K562 (cell line): ENCODE results near the gene EME1. TPM values are rescaled to one million over a fixed set of nuclear protein-coding genes. Genes with fewer than 3 reads are reported as not detected.

Source experiments
- ATAC-seq: fragments of 200-7000 bp; cut with Tn5 transposase; 3 replicates; pipeline ENCODE4 v1.9.1; 2020; ENCODE audit warnings: moderate library complexity
- BruUV-seq: library from RNA; stranded (reverse); fragments of 400-500 nt; replicated peaks from 2 replicates; lab custom pipeline; 2021; lab: Mats Ljungman, UMichigan
- CTCF ChIA-PET: fragments of 300-600 bp; formaldehyde crosslinking; extraction: SDS; loops from one replicate; lab custom pipeline; 2021; ENCODE audit warnings: low intra/inter-chr PET ratio; lab: Yijun Ruan, JAX
- POLR2A ChIA-PET: fragments of 300-600, 350-650 bp; sonication (Branson Sonifier 250); formaldehyde crosslinking; extraction: SDS; loops from one replicate; lab custom pipeline; 2021; ENCODE audit warnings: antibody characterized with exemption, inconsistent platforms; lab: Yijun Ruan, JAX
- DNase-seq, 4 experiments: peaks; one replicate each; pipeline versions ENCODE4 v3.0.0 to v3.0.0-alpha.2; 2011 to 2018; ENCODE audit warnings: low spot score in 3 of 4, mixed read lengths in 3 of 4; ENCODE audit errors: extremely low read depth in 1 of 4
- FAIRE-seq: peaks from 2 replicates; lab custom pipeline; 2011; peaks lifted over from hg19 to GRCh38; lab: Jason Lieb, UNC
- H2AFZ ChIP-seq: 2 replicates; pipeline ENCODE4 v1.6.0; 2011; ENCODE audit warnings: low read depth, low read length, control low read depth, inconsistent platforms
- H3K27ac ChIP-seq: fragments of 200-600 bp; 3 replicates; pipeline ENCODE4 v1.8.0; 2011; ENCODE audit warnings: low read depth, mild to moderate bottlenecking, control low read depth, inconsistent platforms, low read length, moderate library complexity, mixed read lengths; ENCODE audit errors: extremely low read depth
- H3K27me3 ChIP-seq, 2 experiments: fragments of 300-600 bp in 1 of 2; 2 replicates in 1 of 2; 3 replicates in 1 of 2; pipeline versions ENCODE4 v1.6.0 to v1.8.0; 2011; ENCODE audit warnings: inconsistent platforms in 2 of 2, low read length in 2 of 2, mild to moderate bottlenecking in 1 of 2, mixed read lengths in 1 of 2, moderate library complexity in 1 of 2; ENCODE audit not compliant: control insufficient read depth in 2 of 2, insufficient read depth in 2 of 2
- H3K36me3 ChIP-seq: fragments of 300-600 bp; 3 replicates; pipeline ENCODE4 v1.8.0; 2011; ENCODE audit warnings: mild to moderate bottlenecking, low read length, inconsistent platforms; ENCODE audit not compliant: control insufficient read depth, insufficient read depth
- H3K4me1 ChIP-seq, 2 experiments: fragments of 200-600 bp in 1 of 2; replicated peaks in 1 of 2; 2 replicates in 1 of 2; 3 replicates in 1 of 2; pipeline versions ENCODE4 v1.5.1 to v1.8.0; 2011; ENCODE audit warnings: inconsistent platforms in 2 of 2, low read length in 2 of 2, mild to moderate bottlenecking in 1 of 2, mixed read lengths in 1 of 2, moderate library complexity in 1 of 2; ENCODE audit not compliant: control insufficient read depth in 2 of 2, insufficient read depth in 2 of 2
- H3K4me2 ChIP-seq: 2 replicates; pipeline ENCODE4 v1.6.1; 2011; ENCODE audit warnings: low read length, control low read depth, inconsistent platforms, mixed read lengths; ENCODE audit not compliant: insufficient read depth
- H3K4me3 ChIP-seq: fragments of 200-600 bp; sonication (generic), shearing (Covaris generic); 2 replicates; pipeline ENCODE4 v1.5.1; 2016; ENCODE audit warnings: control low read depth, inconsistent platforms
- H3K79me2 ChIP-seq: fragments of 200-600 bp; 3 replicates; pipeline ENCODE4 v1.8.0; 2011; ENCODE audit warnings: low read length, inconsistent platforms; ENCODE audit not compliant: control insufficient read depth, insufficient read depth
- H3K9ac ChIP-seq, 2 experiments: 2 replicates each; pipeline versions ENCODE4 v1.6.0 to v1.6.1; 2011; ENCODE audit warnings: low read depth in 2 of 2, low read length in 2 of 2, control low read depth in 1 of 2, inconsistent platforms in 1 of 2, mild to moderate bottlenecking in 1 of 2, mixed read lengths in 1 of 2; ENCODE audit not compliant: insufficient read depth in 1 of 2
- H3K9me1 ChIP-seq: one replicate; pipeline ENCODE4 v1.6.0; 2011; ENCODE audit warnings: inconsistent platforms, mild to moderate bottlenecking, low read length, moderate library complexity; ENCODE audit not compliant: control insufficient read depth, insufficient read depth
- H3K9me3 ChIP-seq: replicated peaks from 2 replicates; pipeline ENCODE4 v1.5.1; 2011; ENCODE audit warnings: low read depth, low read length, inconsistent platforms; ENCODE audit not compliant: control insufficient read depth, insufficient read depth
- H4K20me1 ChIP-seq: replicated peaks from 2 replicates; pipeline ENCODE4 v1.6.1; 2011; ENCODE audit warnings: low read length, inconsistent platforms, mixed read lengths; ENCODE audit not compliant: control insufficient read depth, insufficient read depth
- BCOR ChIP-seq: fragments of 450-650 bp; IDR thresholded peaks from 2 replicates; pipeline ENCODE4 v1.6.1; 2016
- CBX2 ChIP-seq: fragments of 200-600 bp; sonication (generic); IDR thresholded peaks from one replicate; pipeline ENCODE4 v1.6.1; 2012; ENCODE audit warnings: mild to moderate bottlenecking, low read length, inconsistent platforms; ENCODE audit not compliant: insufficient read depth, poor library complexity, severe bottlenecking
- CUX1 ChIP-seq: fragments of 200-800 bp; sonication (Bioruptor generic); IDR thresholded peaks from 2 replicates; pipeline ENCODE4 v1.6.1; 2016; ENCODE audit warnings: missing genetic modification characterization, missing compliant biosample characterization
- HDAC2 ChIP-seq: fragments of 450-650 bp; IDR thresholded peaks from 2 replicates; pipeline ENCODE4 v1.6.1; 2016; ENCODE audit warnings: mild to moderate bottlenecking
- HEY1 ChIP-seq: fragments of 250-450 bp; sonication (Bioruptor Pico); IDR thresholded peaks from 2 replicates; pipeline ENCODE4 v1.5.0; 2020; ENCODE audit warnings: mild to moderate bottlenecking, moderate library complexity, borderline replicate concordance
- KDM1A ChIP-seq, 2 experiments: fragments of 450-650 bp; IDR thresholded peaks; 2 replicates each; pipeline ENCODE4 v1.6.1; 2016; ENCODE audit warnings: mild to moderate bottlenecking in 2 of 2
- MYBL2 ChIP-seq, 2 experiments: fragments of 450-650 bp in 1 of 2; sonication (generic) in 1 of 2; formaldehyde crosslinking in 1 of 2; IDR thresholded peaks; 2 replicates each; pipeline versions ENCODE4 v1.6.1 to v1.8.1; 2017 to 2022; ENCODE audit warnings: borderline replicate concordance in 1 of 2, inconsistent platforms in 1 of 2, low read depth in 1 of 2, mild to moderate bottlenecking in 1 of 2, missing genetic modification reagents in 1 of 2, moderate library complexity in 1 of 2
- NFRKB ChIP-seq: fragments of 450-650 bp; IDR thresholded peaks from 2 replicates; pipeline ENCODE4 v1.6.1; 2016; ENCODE audit warnings: low read depth
- NUFIP1 ChIP-seq: fragments of 450-650 bp; IDR thresholded peaks from 2 replicates; pipeline ENCODE4 v1.6.1; 2018; ENCODE audit not compliant: partially characterized antibody
- PHF21A ChIP-seq: fragments of 450-650 bp; IDR thresholded peaks from 2 replicates; pipeline ENCODE4 v1.6.1; 2017; ENCODE audit warnings: low read depth, borderline replicate concordance
- RBM15 ChIP-seq: fragments of 200-400 bp; formaldehyde crosslinking; IDR thresholded peaks from 2 replicates; pipeline ENCODE4 v1.6.1; 2018; ENCODE audit warnings: mild to moderate bottlenecking, low read length, moderate library complexity; ENCODE audit not compliant: insufficient read depth
- TBP ChIP-seq: optimal IDR thresholded peaks from 2 replicates; pipeline ENCODE3; 2011; ENCODE audit warnings: low read depth, low read length, improper control_type of control experiment
- U2AF2 ChIP-seq: fragments of 200-400 bp; formaldehyde crosslinking; optimal IDR thresholded peaks from 2 replicates; pipeline ENCODE3; 2017; ENCODE audit warnings: low read depth, mild to moderate bottlenecking, low read length
- XRCC5 ChIP-seq: fragments of 200-400 bp; formaldehyde crosslinking; IDR thresholded peaks from 2 replicates; pipeline ENCODE4 v1.6.1; 2017; ENCODE audit warnings: low read depth, mild to moderate bottlenecking, low read length
- ZNF165 ChIP-seq: fragments of 250-450 bp; sonication (Bioruptor Pico); IDR thresholded peaks from 2 replicates; pipeline ENCODE4 v1.4.0; 2020; ENCODE audit warnings: borderline replicate concordance
- ZNF274 ChIP-seq: IDR thresholded peaks from 2 replicates; pipeline ENCODE4 v1.6.1; 2011; ENCODE audit warnings: low read depth, mild to moderate bottlenecking, low read length, moderate library complexity, borderline replicate concordance
- WGBS: fragments of 100-300 bp; shearing (Covaris generic); methylation state at CpG from one replicate; pipeline ENCODE4 v1.1.6; 2016; ENCODE audit warnings: low coverage, mixed read lengths; ENCODE audit not compliant: insufficient coverage; ENCODE audit errors: missing lambda C conversion rate; 5-methylcytosine and 5-hydroxymethylcytosine counted together
- in situ Hi-C: fragments of 300-500 bp; cut with MboI; formaldehyde crosslinking; loops from 4 replicates; pipeline ENCODE4 v1.15.0; 2018; ENCODE audit warnings: inconsistent platforms, mixed read lengths
- intact Hi-C: fragments of 100-400 bp; cut with micrococcal nuclease; formaldehyde crosslinking; loops from 2 replicates; pipeline ENCODE4 v1.14.2; 2022
- polyA plus RNA-seq, 8 experiments: library from polyadenylated mRNA; depleted of rRNA in 4 of 8; stranded (reverse) in 5 of 8; unstranded in 3 of 8; fragments of >200 nt; fragmentation: Nextera tagmentation in 2 of 8; fragmentation: Illumina TruSeq in 1 of 8; extraction: Ambion mirVana in 2 of 8; extraction: Trizol in 1 of 8; gene quantifications; 2 replicates each; pipeline versions ENCODE4 v1.2.1 to v1.2.3, GENCODE V29; 2011 to 2014; ENCODE audit warnings: inconsistent platforms in 1 of 8, missing spikeins in 1 of 8
- total RNA-seq, 7 experiments: library from RNA; depleted of rRNA in 6 of 7; stranded (reverse); fragments of >200 nt in 6 of 7; fragmentation: Illumina TruSeq in 2 of 7; extraction: Trizol in 2 of 7; gene quantifications; 2 replicates each; pipeline versions ENCODE4 v1.2.1 to v1.2.3, GENCODE V29; 2011 to 2021; ENCODE audit warnings: low replicate concordance in 1 of 7

The EME1 gene
- total and polyA plus RNA-seq, 9 of the 15 experiments (the other 6 are each of a cell fraction or from before 2014, with no cell fraction given), result 14.6 to 44.1 (median 24.0) TPM

DNA sequence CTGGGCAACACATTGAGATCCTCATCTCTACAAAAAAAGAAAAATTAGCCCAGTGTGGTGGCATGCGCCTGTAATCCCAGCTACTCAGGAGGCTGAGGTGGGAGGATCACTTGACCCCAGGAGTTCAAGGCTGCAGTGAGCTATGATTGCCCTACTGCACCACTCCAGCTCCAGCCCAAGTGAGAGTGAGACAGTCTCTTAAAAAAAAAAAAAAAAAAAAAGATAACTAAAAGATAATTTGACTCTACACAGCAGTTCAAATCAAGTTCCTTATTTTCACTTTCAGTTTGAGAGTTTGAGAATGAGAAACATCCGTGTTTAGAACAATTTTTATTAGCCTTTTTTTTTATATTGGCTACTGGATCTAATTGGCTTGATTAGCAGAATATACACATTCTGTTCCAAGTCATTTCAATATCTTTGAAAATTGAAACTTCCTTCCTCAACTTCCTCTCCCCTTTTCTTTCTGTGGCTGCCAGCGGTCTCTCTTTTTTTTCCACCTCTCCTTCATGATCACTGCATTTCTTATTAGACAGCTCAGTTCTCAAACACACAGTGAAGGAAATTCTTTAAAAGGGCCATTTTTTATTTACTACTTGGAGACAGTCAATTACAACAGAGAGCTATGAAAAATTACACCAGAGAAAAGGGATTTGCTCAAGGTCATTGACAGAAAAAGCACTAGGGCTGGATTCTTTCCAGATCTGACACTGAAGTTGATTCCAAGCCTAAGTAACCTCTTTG lies 48.5 kb downstream of the EME1 start:
- intact Hi-C loops (no loop called here), in situ Hi-C loops (no loop called here)
- Histone ChIP-seq H3K27me3 (no peaks in the 10 kb centered on the region), H3K79me2 (no peaks in the 10 kb centered on the region), H3K9me1 (no peaks in the 10 kb centered on the region), H3K36me3 (no peaks in the 10 kb centered on the region), H3K9me3 (no peaks in the 10 kb centered on the region), H3K27ac (peak overlapping the region; percentile 68; the same call in 1 of the 3 replicates), H3K9ac (peak overlapping the region in 1 of 2 experiments; percentile 58; a peak in 2 of 4 replicates), H3K4me3 (peak overlapping the region; percentile 17; the same call in 1 of the 2 replicates), H4K20me1 (no peaks in the 10 kb centered on the region), H3K4me1 (peaks cover 22 to 29% of the 10 kb centered on the region in 2 experiments), H2AFZ (peak overlapping the region; percentile 86), H3K4me2 (peak overlapping the region; percentile 23; the same call in 1 of the 2 replicates)
- ChIA-PET CTCF (no interaction called here), POLR2A (interaction anchor here (1.0 to 1.8 kb wide), 4 partner anchors 8 to 270 kb away, joined by 3 to 5 read pairs (median 4); partner anchors contain the start of gene LRRC59)
- WGBS, result 14% methylated on average over 3 of the region's 3 CpGs
- no TSS peak for BruUV-seq
- ATAC-seq (peak; percentile 25), FAIRE-seq (peak; percentile 37), DNase-seq (peak in 1 of 4 experiments; percentile 25)
- TF ChIP-seq KDM1A (IDR thresholded peaks at IDR 0.05) (no peak), CUX1 (no peak), ZNF165 (CRISPR knock-in tag) (no peak), MYBL2 (IDR thresholded peaks at IDR 0.05; ENCODE audit: low read depth) (no peak), MYBL2 (CRISPR knock-in tag; IDR thresholded peaks at IDR 0.05; ENCODE audit: borderline replicate concordance) (no peak), XRCC5 (no peak), ZNF274 (no peak), RBM15 (no peak), BCOR (peak; percentile 54; the same call in 1 of the 2 replicates), CBX2 (no peak), TBP (no peak), NUFIP1 (no peak), HDAC2 (0 out of 2 replicates have a peak, but pooled peaks have one; percentile 41), U2AF2 (no peak), NFRKB (no peak), PHF21A (no peak), HEY1 (no peak)
